H9 (cell line): ENCODE measurements around the gene TBC1D9B. TPM values are rescaled to one million over a fixed set of nuclear protein-coding genes. Genes with fewer than 3 reads are reported as not detected.

Experiments
- DNase-seq: peaks from one replicate; pipeline ENCODE4 v3.0.0-alpha.2; 2017
- H2AFZ ChIP-seq: one replicate; pipeline ENCODE4 v1.6.1; 2013; ENCODE audit warnings: mild to moderate bottlenecking, low read length, control low read depth, moderate library complexity
- H2AK5ac ChIP-seq: 2 replicates; pipeline ENCODE4 v1.6.1; 2013; ENCODE audit warnings: low read length, control low read depth, mixed read lengths; ENCODE audit not compliant: insufficient read length
- H2BK120ac ChIP-seq: one replicate; pipeline ENCODE4 v1.6.1; 2013; ENCODE audit warnings: low read depth, mild to moderate bottlenecking, low read length, control low read depth, inconsistent platforms; ENCODE audit not compliant: poor library complexity, severe bottlenecking
- H2BK12ac ChIP-seq: 2 replicates; pipeline ENCODE4 v1.6.1; 2013; ENCODE audit warnings: low read length, control low read depth, mixed read lengths, low read depth; ENCODE audit not compliant: insufficient read length
- H2BK15ac ChIP-seq: 2 replicates; pipeline ENCODE4 v1.6.1; 2013; ENCODE audit warnings: low read depth, low read length, control low read depth
- H2BK20ac ChIP-seq: one replicate; pipeline ENCODE4 v1.6.1; 2013; ENCODE audit warnings: low read depth, mild to moderate bottlenecking, low read length, control low read depth, inconsistent platforms; ENCODE audit not compliant: poor library complexity, severe bottlenecking
- H2BK5ac ChIP-seq: 2 replicates; pipeline ENCODE4 v1.6.1; 2013; ENCODE audit warnings: low read length, control low read depth, mixed read lengths; ENCODE audit not compliant: insufficient read length
- H3K14ac ChIP-seq: 2 replicates; pipeline ENCODE4 v1.6.1; 2013; ENCODE audit warnings: low read length, control low read depth; ENCODE audit not compliant: insufficient read depth
- H3K18ac ChIP-seq: 2 replicates; pipeline ENCODE4 v1.6.1; 2013; ENCODE audit warnings: low read depth, mild to moderate bottlenecking, mixed read lengths, low read length, control low read depth; ENCODE audit not compliant: insufficient read length
- H3K23ac ChIP-seq: 2 replicates; pipeline ENCODE4 v1.6.1; 2013; ENCODE audit warnings: low read length, control low read depth, mixed read lengths, low read depth; ENCODE audit not compliant: insufficient read length
- H3K23me2 ChIP-seq: 2 replicates; pipeline ENCODE4 v1.6.1; 2013; ENCODE audit warnings: low read depth, mild to moderate bottlenecking, mixed read lengths, low read length, control low read depth; ENCODE audit not compliant: insufficient read length, poor library complexity, severe bottlenecking
- H3K27ac ChIP-seq: 2 replicates; pipeline ENCODE4 v1.5.1; 2013; ENCODE audit warnings: low read length, control low read depth, mixed read lengths, low read depth; ENCODE audit not compliant: insufficient read length
- H3K27me3 ChIP-seq: 2 replicates; pipeline ENCODE4 v1.6.1; 2013; ENCODE audit warnings: low read length, control low read depth, inconsistent platforms; ENCODE audit not compliant: insufficient read depth
- H3K4ac ChIP-seq: 2 replicates; pipeline ENCODE4 v1.6.1; 2013; ENCODE audit warnings: low read depth, mild to moderate bottlenecking, control low read depth, inconsistent platforms, low read length, moderate library complexity
- H3K4me1 ChIP-seq: 2 replicates; pipeline ENCODE4 v1.6.1; 2013; ENCODE audit warnings: low read length, control low read depth, inconsistent platforms; ENCODE audit not compliant: insufficient read depth
- H3K4me2 ChIP-seq: 2 replicates; pipeline ENCODE4 v1.6.1; 2013; ENCODE audit warnings: low read length, control low read depth, mixed read lengths; ENCODE audit not compliant: insufficient read length, insufficient read depth
- H3K56ac ChIP-seq: 2 replicates; pipeline ENCODE4 v1.6.1; 2013; ENCODE audit warnings: low read depth, mild to moderate bottlenecking, mixed read lengths, low read length, control low read depth; ENCODE audit not compliant: insufficient read length
- H3K79me1 ChIP-seq: 2 replicates; pipeline ENCODE4 v1.6.1; 2013; ENCODE audit warnings: low read depth, mild to moderate bottlenecking, moderate library complexity, low read length, control low read depth, inconsistent platforms; ENCODE audit not compliant: insufficient read depth, poor library complexity, severe bottlenecking
- H3K79me2 ChIP-seq: 2 replicates; pipeline ENCODE4 v1.6.1; 2013; ENCODE audit warnings: low read length, control low read depth, inconsistent platforms; ENCODE audit not compliant: insufficient read depth
- H3K9ac ChIP-seq: 2 replicates; pipeline ENCODE4 v1.6.1; 2013; ENCODE audit warnings: low read length, control low read depth, mixed read lengths; ENCODE audit not compliant: insufficient read length; ENCODE audit errors: extremely low read depth
- H3K9me3 ChIP-seq: one replicate; pipeline ENCODE4 v1.6.1; 2013; ENCODE audit warnings: low read depth, low read length, inconsistent platforms; ENCODE audit not compliant: control insufficient read depth
- H3T11ph ChIP-seq: one replicate; pipeline ENCODE4 v1.6.1; 2013; ENCODE audit warnings: mild to moderate bottlenecking, low read length, control low read depth, inconsistent platforms
- H4K20me1 ChIP-seq: one replicate; pipeline ENCODE4 v1.6.1; 2013; ENCODE audit not compliant: control insufficient read depth, insufficient read length, insufficient read depth
- H4K5ac ChIP-seq: 2 replicates; pipeline ENCODE4 v1.6.1; 2013; ENCODE audit warnings: low read depth, mild to moderate bottlenecking, mixed read lengths, low read length, control low read depth; ENCODE audit not compliant: insufficient read length
- H4K8ac ChIP-seq: replicated peaks from 2 replicates; pipeline ENCODE4 v1.6.1; 2013; ENCODE audit warnings: low read length, control low read depth, mixed read lengths, low read depth; ENCODE audit not compliant: insufficient read length
- H4K91ac ChIP-seq: 2 replicates; pipeline ENCODE4 v1.6.1; 2013; ENCODE audit warnings: low read depth, mild to moderate bottlenecking, moderate library complexity, mixed read lengths, low read length, control low read depth; ENCODE audit not compliant: insufficient read length
- H3K27ac Mint-ChIP-seq, 3 experiments: 2 replicates in 2 of 3; 3 replicates in 1 of 3; pipeline ENCODE4 v1.8.0; 2020 to 2021; ENCODE audit warnings: mixed read lengths in 3 of 3, mild to moderate bottlenecking in 1 of 3, moderate library complexity in 1 of 3
- H3K27me3 Mint-ChIP-seq: 2 replicates; pipeline ENCODE4 v1.8.0; 2021; ENCODE audit warnings: low read depth, mild to moderate bottlenecking, moderate library complexity, mixed read lengths
- H3K36me3 Mint-ChIP-seq, 3 experiments: 2 replicates in 2 of 3; 3 replicates in 1 of 3; pipeline ENCODE4 v1.8.0; 2020 to 2021; ENCODE audit warnings: low read depth in 3 of 3, mixed read lengths in 3 of 3; ENCODE audit not compliant: insufficient read depth in 1 of 3
- H3K4me1 Mint-ChIP-seq, 2 experiments: 2 replicates each; pipeline ENCODE4 v1.8.0; 2020; ENCODE audit warnings: mixed read lengths in 2 of 2
- H3K4me3 Mint-ChIP-seq, 2 experiments: 2 replicates in 1 of 2; 3 replicates in 1 of 2; pipeline ENCODE4 v1.8.0; 2020 to 2021; ENCODE audit warnings: mild to moderate bottlenecking in 2 of 2, mixed read lengths in 2 of 2, moderate library complexity in 1 of 2
- H3K9me3 Mint-ChIP-seq, 2 experiments: 2 replicates in 1 of 2; 3 replicates in 1 of 2; pipeline ENCODE4 v1.8.0; 2020; ENCODE audit warnings: mild to moderate bottlenecking in 2 of 2, mixed read lengths in 2 of 2, moderate library complexity in 1 of 2
- CTCF ChIP-seq: fragments of 200-600 bp; sonication (generic); conservative IDR thresholded peaks from 3 replicates; pipeline ENCODE4 v1.8.0; 2021; ENCODE audit warnings: antibody characterized with exemption, mild to moderate bottlenecking
- WGBS: extraction: QIAGEN DNeasy Blood & Tissue Kit; methylation state at CpG from one replicate; pipeline ENCODE4 v1.1.7; 2013; ENCODE audit warnings: missing lambda C conversion rate, low lambda C conversion rate, mixed read lengths; ENCODE audit not compliant: insufficient read length; ENCODE audit errors: extremely low coverage; 5-methylcytosine and 5-hydroxymethylcytosine counted together
- total RNA-seq: library from RNA; stranded (reverse); gene quantifications from 2 replicates; pipeline ENCODE4 v1.2.1, GENCODE V29; 2021

Gene TBC1D9B
- total RNA-seq, 1 experiment from 2014 or later, result 62.1 TPM

- Mint-ChIP-seq H3K27me3 (no peaks in the 10 kb centered on the region; the same call in 1 of the 2 replicates), H3K27ac (no peak overlapping the region), H3K4me1 (no peaks in the 10 kb centered on the region), H3K9me3 (peaks cover 19 to 23% of the 10 kb centered on the region in 2 experiments), H3K36me3 (peaks cover 45 to 68% (median 67%) of the 10 kb centered on the region in 3 experiments), H3K4me3 (no peak overlapping the region)
- H2BK120ac ChIP-seq, result no peak overlapping the region
- no peak overlapping the region for H3K56ac ChIP-seq
- WGBS, result no CpG with 5 or more reads among the region's 9 CpGs
- H3K27me3 ChIP-seq, result no peaks in the 10 kb centered on the region
- H4K5ac ChIP-seq, result no peak overlapping the region
- no peak overlapping the region for H2BK20ac ChIP-seq
- no peak overlapping the region for H3T11ph ChIP-seq
- H3K79me1 ChIP-seq, result no peaks in the 10 kb centered on the region
- H3K4me2 ChIP-seq, result no peak overlapping the region
- H3K9ac ChIP-seq, result no peak overlapping the region
- H2AFZ ChIP-seq, result no peak overlapping the region
- no peak for DNase-seq
- no peak overlapping the region for H2BK5ac ChIP-seq
- no peak overlapping the region; the same call in 1 of the 2 replicates for H3K14ac ChIP-seq
- no peak overlapping the region for H3K4ac ChIP-seq
- H4K91ac ChIP-seq, result no peak overlapping the region
- H2BK12ac ChIP-seq, result no peak overlapping the region
- H3K23ac ChIP-seq, result no peak overlapping the region
- no peak overlapping the region for H2BK15ac ChIP-seq
- no peak overlapping the region for H2AK5ac ChIP-seq
- no peak overlapping the region for H3K27ac ChIP-seq
- H3K18ac ChIP-seq, result no peak overlapping the region
- H3K4me1 ChIP-seq, result no peaks in the 10 kb centered on the region
- TF ChIP-seq CTCF, result no peak
- no peaks in the 10 kb centered on the region for H4K20me1 ChIP-seq
- H3K9me3 ChIP-seq, result no peaks in the 10 kb centered on the region
- no peak overlapping the region for H4K8ac ChIP-seq
- H3K23me2 ChIP-seq, result no peaks in the 10 kb centered on the region
- no peaks in the 10 kb centered on the region for H3K79me2 ChIP-seq
Measured at GRCh38 chr5:179841621-179842020, 66.1 kb downstream of the TBC1D9B start.
